ENCODE results near the gene HES5.
A peak's percentile ranks its signal among the peaks of the same experiment; 100 is the strongest.

Gene HES5

DNA sequence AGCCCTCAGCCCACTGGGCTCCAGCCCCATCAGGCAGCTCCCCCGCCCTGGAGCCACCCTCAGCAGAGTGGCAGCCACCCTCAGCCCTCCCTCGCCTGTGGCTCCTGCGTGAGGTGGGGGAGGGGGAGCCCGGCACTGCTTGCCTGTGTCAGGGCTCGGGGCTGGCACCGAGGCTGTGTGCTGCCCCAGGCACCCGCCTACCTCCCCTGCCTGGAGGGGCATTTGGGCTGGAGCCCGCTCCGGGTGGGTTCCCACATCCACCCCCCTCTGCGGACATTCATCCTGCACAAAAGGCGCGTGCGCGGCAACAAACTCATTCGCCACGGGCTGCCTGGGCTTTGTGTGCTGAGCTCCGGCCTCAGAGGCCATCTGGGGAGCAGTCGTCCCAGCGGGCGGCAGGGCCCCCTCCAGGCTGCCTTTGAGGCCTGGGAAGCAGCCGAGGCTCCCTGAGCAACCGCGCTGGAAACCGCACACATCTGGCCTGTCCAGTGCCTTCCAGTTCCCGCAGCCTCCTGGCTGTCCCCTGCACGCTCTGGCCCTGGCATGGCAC lies 13.6 kb upstream of the HES5 start:
- H3K27ac ChIP-seq = peak overlapping the region in 1 of 2 donors; percentile 99
- no peak for DNase-seq (ENCODE audit: low spot score)

DNA sequence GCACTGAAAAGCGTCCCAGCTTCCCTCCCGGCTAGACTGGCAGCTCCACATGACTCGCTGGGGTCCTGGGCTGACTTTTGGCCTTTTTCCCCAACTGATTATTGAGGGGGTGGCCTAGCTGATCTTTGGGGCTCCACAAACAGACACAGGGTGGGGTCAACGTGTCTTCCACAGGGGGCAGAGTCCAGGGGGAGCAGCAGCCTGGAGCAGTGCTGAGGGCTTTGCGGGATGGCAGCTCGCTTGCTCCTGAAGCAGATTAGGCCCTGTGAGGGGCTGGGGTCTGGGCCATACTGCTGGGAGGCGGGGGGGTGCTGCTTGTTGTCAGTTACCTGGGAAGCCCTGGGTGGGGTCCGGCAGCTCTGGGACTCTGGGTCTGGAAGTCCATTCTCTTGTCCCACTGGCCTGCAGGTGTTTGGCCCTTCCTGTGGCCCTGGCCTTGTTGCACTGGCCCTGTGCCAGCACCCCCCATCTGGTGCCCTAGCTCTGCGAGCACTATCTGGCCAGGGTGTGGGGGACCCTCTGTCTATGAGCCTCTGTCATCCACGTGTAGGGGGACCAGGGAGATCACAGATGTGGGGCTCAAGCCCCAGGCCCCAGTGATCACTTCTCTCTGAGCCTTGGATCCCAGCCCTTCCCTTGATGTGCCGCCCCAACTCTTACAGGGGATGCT lies 12.3 kb upstream of the HES5 start:
- TF ChIP-seq, protein P1, sequence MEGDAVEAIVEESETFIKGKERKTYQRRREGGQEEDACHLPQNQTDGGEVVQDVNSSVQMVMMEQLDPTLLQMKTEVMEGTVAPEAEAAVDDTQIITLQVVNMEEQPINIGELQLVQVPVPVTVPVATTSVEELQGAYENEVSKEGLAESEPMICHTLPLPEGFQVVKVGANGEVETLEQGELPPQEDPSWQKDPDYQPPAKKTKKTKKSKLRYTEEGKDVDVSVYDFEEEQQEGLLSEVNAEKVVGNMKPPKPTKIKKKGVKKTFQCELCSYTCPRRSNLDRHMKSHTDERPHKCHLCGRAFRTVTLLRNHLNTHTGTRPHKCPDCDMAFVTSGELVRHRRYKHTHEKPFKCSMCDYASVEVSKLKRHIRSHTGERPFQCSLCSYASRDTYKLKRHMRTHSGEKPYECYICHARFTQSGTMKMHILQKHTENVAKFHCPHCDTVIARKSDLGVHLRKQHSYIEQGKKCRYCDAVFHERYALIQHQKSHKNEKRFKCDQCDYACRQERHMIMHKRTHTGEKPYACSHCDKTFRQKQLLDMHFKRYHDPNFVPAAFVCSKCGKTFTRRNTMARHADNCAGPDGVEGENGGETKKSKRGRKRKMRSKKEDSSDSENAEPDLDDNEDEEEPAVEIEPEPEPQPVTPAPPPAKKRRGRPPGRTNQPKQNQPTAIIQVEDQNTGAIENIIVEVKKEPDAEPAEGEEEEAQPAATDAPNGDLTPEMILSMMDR (IDR thresholded peaks at IDR 0.05) = no peak
- Histone ChIP-seq H3K4me3 (no peak overlapping the region), H3K27ac (no peak overlapping the region)
- no peak for DNase-seq (ENCODE audit: low spot score)

More for the DNA sequence above, 13.6 kb upstream of the HES5 start:
- H3K4me3 ChIP-seq = no peak overlapping the region
- TF ChIP-seq, protein P1 (IDR thresholded peaks at IDR 0.05) = no peak

DNA sequence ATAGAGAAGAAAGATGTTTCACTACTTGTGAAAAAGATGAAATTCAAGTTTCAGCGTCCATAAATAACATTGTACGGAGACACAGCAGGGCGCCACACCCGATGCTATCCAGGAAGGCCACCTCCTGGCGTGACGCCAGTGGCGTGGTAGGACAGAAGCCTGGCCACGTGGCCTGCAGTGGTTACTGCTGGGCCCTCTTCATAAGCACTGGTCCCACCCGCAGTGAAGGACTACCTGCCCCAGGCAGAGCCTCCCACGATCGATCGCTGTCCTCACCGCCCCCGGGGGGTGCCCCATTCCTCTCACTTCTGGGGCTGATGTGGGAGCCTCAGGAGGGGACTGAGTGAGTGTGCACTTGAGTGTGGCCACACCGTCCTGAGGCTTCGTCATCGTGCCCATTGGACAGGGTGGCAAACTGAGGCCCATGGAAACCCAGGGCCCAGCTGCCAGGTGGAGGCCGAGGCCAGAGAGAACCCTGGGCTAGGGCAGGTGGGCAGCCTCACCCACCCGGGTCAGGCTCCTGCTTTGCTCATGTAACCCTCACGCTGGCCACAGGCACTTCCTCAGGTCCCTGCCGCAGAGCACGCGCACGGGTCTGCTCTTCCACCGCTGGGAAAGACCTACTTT lies 11.7 kb upstream of the HES5 start:
- Histone ChIP-seq H3K27ac (no peak overlapping the region), H3K4me3 (no peak overlapping the region)
- DNase-seq (ENCODE audit: low spot score) = no peak
- TF ChIP-seq, protein P1 (IDR thresholded peaks at IDR 0.05) = no peak

DNA sequence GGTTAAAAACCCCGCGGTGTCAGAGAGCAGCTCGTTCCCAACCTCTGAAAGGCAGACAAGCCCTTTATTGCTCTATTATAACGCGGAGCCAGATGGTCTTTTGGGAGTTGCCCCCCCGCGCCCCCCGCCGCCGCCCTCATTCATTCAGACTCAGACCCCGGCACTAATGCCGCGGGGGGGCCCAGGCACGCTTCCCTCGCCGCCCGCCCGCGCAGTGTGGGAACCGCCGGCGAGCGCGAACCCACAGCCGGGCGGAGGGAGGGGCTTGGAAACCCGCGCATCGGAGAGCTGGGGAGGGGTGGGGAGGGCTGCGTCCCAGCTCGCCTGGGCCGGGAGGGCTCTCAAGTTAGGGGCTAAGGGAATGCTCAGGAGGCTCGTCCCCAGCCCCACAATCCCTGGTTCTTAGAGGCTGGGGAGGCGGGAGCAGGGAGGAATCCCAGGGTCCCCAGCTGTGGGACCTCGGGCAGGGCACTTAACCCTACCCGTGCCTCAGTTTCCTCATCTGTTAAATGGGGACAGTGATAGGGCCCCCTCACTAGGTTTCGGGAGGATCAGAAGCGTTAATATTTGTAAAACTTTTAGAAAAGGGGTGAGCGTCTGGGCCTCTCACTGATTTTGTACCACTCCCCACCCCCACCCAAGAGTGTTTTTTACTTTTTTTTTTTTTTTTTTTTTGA lies 10.9 kb upstream of the HES5 start:
- DNase-seq (ENCODE audit: low spot score) = no peak
- H3K4me3 ChIP-seq = peak overlapping the region; percentile 45
- TF ChIP-seq, protein P1 (IDR thresholded peaks at IDR 0.05) = no peak
- no peak overlapping the region for H3K27ac ChIP-seq

DNA sequence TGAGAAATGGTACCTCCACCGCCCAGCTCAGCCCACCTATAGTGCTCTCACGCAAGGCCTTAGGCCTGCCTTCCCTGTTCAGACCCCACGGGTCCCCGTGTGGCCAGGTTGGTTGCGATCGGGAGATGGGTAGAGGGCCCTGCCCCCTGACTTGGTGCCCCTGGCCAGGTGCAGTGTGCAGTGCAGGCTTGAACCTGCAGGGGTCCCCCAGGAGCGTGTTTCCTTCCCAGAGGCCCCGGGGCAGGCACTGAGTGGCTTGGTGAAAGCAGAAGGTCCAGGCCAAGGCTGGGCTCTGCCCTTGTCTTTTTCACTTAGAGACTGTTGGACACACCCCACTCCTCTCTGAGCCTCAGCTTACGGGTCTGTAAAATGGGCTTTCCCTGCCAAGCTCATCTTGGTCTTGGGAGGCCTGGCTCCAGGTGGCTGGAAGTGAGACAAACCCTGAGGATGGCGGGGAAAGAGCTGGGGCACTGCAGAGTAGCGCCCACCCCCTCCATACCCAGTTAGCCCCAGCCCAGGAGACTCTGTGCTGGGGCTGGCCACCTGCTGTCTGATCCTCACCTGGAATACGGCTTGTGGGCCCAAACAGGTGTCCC lies 9.3 kb upstream of the HES5 start:
- no peak overlapping the region for H3K4me3 ChIP-seq
- no peak overlapping the region for H3K27ac ChIP-seq
- DNase-seq (ENCODE audit: low spot score) = no peak
- TF ChIP-seq, protein P1 (IDR thresholded peaks at IDR 0.05) = no peak

DNA sequence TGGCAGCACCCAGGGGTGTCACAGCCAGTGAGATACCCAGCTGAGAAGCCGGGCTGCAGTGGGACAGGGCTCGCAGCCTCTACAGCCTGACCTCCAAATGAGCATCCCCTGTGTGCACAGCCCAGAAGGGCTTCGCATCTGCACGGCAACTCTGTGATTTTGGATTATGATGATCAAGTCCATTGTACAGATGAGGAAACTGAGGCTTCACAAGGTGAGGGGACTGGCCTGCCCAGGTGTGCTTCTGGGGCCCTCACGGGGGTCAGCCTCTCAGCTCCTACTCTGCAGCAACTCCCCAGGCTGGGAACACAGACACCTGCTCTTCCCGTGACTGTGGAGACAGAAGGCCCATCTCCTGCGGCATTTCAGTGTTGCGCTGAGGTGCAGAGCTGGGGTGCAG lies 8.8 kb upstream of the HES5 start:
- no peak for DNase-seq (ENCODE audit: low spot score)
- no peak overlapping the region for H3K4me3 ChIP-seq
- H3K27ac ChIP-seq = no peak overlapping the region
- TF ChIP-seq, protein P1 (IDR thresholded peaks at IDR 0.05) = no peak
